ENCODE measurements around the gene CYFIP2. TPM values are rescaled to one million over a fixed set of nuclear protein-coding genes. Genes with fewer than 3 reads are reported as not detected.

CYFIP2 gene
- total RNA-seq, 1 donor from 2014 or later: 42.9 TPM

- Mint-ChIP-seq H3K27ac (ENCODE audit: unreplicated experiment) (no peak overlapping the region), H3K36me3 (ENCODE audit: low read depth, unreplicated experiment) (peaks cover 12% of the 10 kb centered on the region), H3K27me3 (ENCODE audit: unreplicated experiment) (peaks cover 2% of the 10 kb centered on the region), H3K9me3 (ENCODE audit: unreplicated experiment) (no peaks in the 10 kb centered on the region), H3K4me1 (ENCODE audit: unreplicated experiment) (peaks cover 12% of the 10 kb centered on the region), H3K4me3 (ENCODE audit: unreplicated experiment) (no peak overlapping the region)
- TF ChIP-seq CTCF (IDR thresholded peaks at IDR 0.05; ENCODE audit: unreplicated experiment): no peak
- no peak for DNase-seq (ENCODE audit: low spot score)
Measured at GRCh38 chr5:157387683-157388093, 121.8 kb downstream of the CYFIP2 start.

GRCh38 chr5:157388111-157388710 is 122.3 kb downstream of the CYFIP2 start:
- no peak for TF ChIP-seq CTCF (IDR thresholded peaks at IDR 0.05; ENCODE audit: unreplicated experiment)
- Mint-ChIP-seq H3K36me3 (ENCODE audit: low read depth, unreplicated experiment) (peaks cover 13% of the 10 kb centered on the region), H3K9me3 (ENCODE audit: unreplicated experiment) (no peaks in the 10 kb centered on the region), H3K27me3 (ENCODE audit: unreplicated experiment) (peaks cover 2% of the 10 kb centered on the region), H3K4me3 (ENCODE audit: unreplicated experiment) (no peak overlapping the region), H3K4me1 (ENCODE audit: unreplicated experiment) (peaks cover 12% of the 10 kb centered on the region), H3K27ac (ENCODE audit: unreplicated experiment) (no peak overlapping the region)
- no peak for DNase-seq (ENCODE audit: low spot score)

- no peaks in the 10 kb centered on the region for H3K9me3 Mint-ChIP-seq (ENCODE audit: unreplicated experiment)
- peaks cover 8% of the 10 kb centered on the region for H3K4me1 Mint-ChIP-seq (ENCODE audit: unreplicated experiment)
- H3K27ac Mint-ChIP-seq (ENCODE audit: unreplicated experiment): no peak overlapping the region
- H3K4me3 Mint-ChIP-seq (ENCODE audit: unreplicated experiment): no peak overlapping the region
- H3K36me3 Mint-ChIP-seq (ENCODE audit: low read depth, unreplicated experiment): peaks cover 14% of the 10 kb centered on the region
- DNase-seq (ENCODE audit: low spot score): no peak
- TF ChIP-seq CTCF (IDR thresholded peaks at IDR 0.05; ENCODE audit: unreplicated experiment): no peak
- peaks cover under 1% of the 10 kb centered on the region for H3K27me3 Mint-ChIP-seq (ENCODE audit: unreplicated experiment)
Measured at GRCh38 chr5:157389103-157389502, 123.2 kb downstream of the CYFIP2 start.

GRCh38 chr5:157390133-157390532 is 124.2 kb downstream of the CYFIP2 start:
- Mint-ChIP-seq H3K4me3 (ENCODE audit: unreplicated experiment) (no peak overlapping the region), H3K27ac (ENCODE audit: unreplicated experiment) (no peak overlapping the region), H3K4me1 (ENCODE audit: unreplicated experiment) (peaks cover 3% of the 10 kb centered on the region), H3K27me3 (ENCODE audit: unreplicated experiment) (no peaks in the 10 kb centered on the region), H3K9me3 (ENCODE audit: unreplicated experiment) (no peaks in the 10 kb centered on the region), H3K36me3 (ENCODE audit: low read depth, unreplicated experiment) (peaks cover 14% of the 10 kb centered on the region)
- no peak for TF ChIP-seq CTCF (IDR thresholded peaks at IDR 0.05; ENCODE audit: unreplicated experiment)
- no peak for DNase-seq (ENCODE audit: low spot score)

DNA sequence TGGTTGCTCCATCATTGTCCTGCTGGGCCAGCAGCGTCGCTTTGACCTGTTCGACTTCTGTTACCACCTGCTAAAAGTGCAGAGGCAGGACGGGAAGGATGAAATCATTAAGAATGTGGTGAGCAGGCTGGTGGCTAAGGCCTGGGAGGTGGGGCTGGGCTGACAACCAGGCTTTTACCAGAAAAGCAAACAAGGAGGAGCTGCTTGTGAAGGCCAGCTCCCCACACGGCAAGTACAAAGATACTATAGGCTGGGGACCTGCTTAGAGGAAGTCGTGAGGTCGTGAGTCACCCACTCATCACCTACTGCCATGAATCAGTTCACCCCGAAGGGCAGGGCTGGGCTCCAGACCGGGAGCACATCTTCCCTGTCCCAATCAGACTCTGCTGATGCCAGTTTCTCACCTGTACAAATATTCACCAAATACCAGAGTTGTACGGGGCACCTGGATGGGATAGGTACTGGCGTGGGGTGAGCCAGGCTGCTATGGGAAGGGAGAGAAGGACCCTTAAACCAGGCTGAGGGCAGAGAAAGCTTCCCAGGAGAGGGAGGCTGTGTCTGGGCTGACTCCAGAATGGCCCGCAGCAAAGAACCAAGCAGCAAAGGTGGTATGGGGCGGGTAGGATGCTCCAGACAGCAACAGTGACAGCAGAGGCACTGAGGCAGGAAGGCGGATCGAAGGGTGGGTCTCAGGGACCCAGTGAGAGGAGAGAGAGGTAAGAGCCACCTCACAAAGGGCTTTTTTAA is 124.8 kb downstream of the CYFIP2 start:
- TF ChIP-seq CTCF (IDR thresholded peaks at IDR 0.05; ENCODE audit: unreplicated experiment): no peak
- Mint-ChIP-seq H3K4me1 (ENCODE audit: unreplicated experiment) (no peaks in the 10 kb centered on the region), H3K9me3 (ENCODE audit: unreplicated experiment) (no peaks in the 10 kb centered on the region), H3K4me3 (ENCODE audit: unreplicated experiment) (no peak overlapping the region), H3K27me3 (ENCODE audit: unreplicated experiment) (no peaks in the 10 kb centered on the region), H3K27ac (ENCODE audit: unreplicated experiment) (no peak overlapping the region), H3K36me3 (ENCODE audit: low read depth, unreplicated experiment) (peaks cover 14% of the 10 kb centered on the region)
- no peak for DNase-seq (ENCODE audit: low spot score)
